GM13976 (cell line): ENCODE measurements around the gene DARS2.
"Not testable (repeated sequence)": the region's sequence is repeated elsewhere in the genome, so short reads cannot be mapped to it uniquely, and the experiment has no call there.

ENCODE experiments used
- DNase-seq: peaks from one replicate; pipeline ENCODE4 v3.0.0; 2012; ENCODE audit warnings: low spot score
- CTCF ChIP-seq: IDR thresholded peaks from 2 replicates; pipeline ENCODE4 v1.5.1; 2012; ENCODE audit warnings: borderline replicate concordance, mild to moderate bottlenecking; ENCODE audit not compliant: insufficient read depth; ENCODE audit errors: extremely low read depth, missing control alignments, control extremely low read depth
- in situ Hi-C: fragments of 300-500 bp; cut with MboI; formaldehyde crosslinking; loops from one replicate; pipeline ENCODE4 v1.12.0; 2022; ENCODE audit warnings: low sequenced_read_pairs, mixed read lengths, inconsistent platforms; ENCODE audit not compliant: unreplicated experiment

Gene DARS2

GRCh38 chr1:173852105-173852504 lies 27.6 kb downstream of the DARS2 start:
- in situ Hi-C loops = no loop called here
- TF ChIP-seq CTCF = no peak
- no peak for DNase-seq

DNA sequence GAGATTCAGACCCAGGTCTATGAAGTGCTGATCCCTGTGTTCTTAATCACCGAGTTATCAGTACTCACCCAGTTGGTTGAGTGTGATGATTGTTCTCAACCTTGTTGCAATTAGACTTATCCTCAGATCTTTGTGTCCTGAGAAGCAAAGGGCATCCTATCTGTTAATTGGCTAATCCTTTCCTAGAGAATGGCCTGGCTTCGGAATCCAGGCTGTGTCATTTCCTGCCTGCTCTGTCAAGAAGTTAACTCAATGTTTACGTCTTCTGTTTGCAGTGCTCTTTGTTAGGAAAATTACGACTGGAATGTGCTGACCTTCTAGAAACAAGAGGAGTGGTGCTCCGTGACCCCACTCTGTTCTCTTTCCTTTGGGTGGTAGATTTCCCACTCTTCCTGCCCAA lies 28.6 kb downstream of the DARS2 start:
- no peak for TF ChIP-seq CTCF

GRCh38 chr1:173856014-173856413 lies 31.5 kb downstream of the DARS2 start:
- DNase-seq = no peak
- TF ChIP-seq CTCF = no peak
- in situ Hi-C loops = no loop called here

More for the DNA sequence above, 28.6 kb downstream of the DARS2 start:
- in situ Hi-C loops = no loop called here
- DNase-seq = no peak

DNA sequence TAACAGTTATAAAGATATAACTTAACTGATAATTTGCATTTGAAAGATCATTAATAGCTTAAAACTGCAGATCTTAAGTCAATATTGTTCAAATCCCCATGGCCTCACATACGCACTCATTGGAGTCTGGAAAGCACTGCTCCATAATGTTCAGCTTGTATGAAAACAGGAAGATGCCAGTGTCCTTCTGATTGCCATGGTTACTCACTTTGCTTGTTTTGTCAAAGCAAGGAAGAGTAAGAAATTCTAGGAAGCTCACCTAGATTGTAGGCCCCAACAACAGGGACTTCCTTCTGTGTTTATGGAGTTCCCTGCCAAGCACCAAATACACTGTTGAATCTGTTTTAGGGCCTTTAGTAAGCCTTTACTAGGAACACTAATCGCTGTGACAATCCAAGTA lies 32.4 kb downstream of the DARS2 start:
- no peak for TF ChIP-seq CTCF
- no peak for DNase-seq
- in situ Hi-C loops = no loop called here

DNA sequence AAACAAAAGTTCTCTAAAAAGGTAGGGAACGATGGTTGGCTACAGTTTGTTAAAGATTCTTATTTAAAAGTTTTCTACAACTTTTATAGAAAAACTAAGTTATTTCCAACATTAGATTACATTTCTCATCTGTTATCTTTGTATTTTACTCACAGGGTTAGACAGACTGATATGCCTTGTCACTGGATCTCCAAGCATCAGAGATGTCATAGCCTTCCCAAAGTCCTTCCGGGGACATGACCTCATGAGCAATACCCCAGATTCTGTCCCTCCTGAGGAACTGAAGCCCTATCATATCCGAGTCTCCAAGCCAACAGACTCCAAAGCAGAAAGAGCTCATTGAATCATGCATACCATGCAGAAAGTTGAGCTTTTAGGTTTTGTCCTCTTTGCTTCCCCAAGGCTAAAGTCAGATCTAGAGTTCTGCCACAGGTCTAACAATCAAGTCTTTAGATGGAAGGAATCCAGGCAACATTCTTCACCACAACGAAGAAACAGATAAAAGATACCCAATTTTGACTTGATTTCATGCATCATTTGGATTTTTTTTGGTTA lies 33.0 kb downstream of the DARS2 start:
- no peak for TF ChIP-seq CTCF
- no peak for DNase-seq
- in situ Hi-C loops = no loop called here

DNA sequence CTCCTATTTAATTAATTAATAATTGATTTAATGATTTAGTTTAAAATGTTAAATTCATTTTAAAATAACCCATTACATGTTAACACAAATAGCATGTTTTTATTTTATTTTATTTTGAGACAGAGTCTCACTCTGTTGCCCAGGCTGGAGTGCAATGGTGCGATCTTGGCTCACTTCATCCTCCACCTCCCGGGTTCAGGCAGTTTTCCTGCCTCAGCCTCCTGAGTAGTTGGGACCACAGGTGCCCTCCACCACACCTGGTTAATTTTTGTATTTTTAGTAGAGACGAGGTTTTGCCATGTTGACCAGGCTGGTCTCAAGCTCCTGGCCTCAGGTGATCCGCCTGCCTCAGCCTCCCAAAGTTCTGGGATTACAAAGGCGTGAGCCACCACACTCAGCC lies 35.1 kb downstream of the DARS2 start:
- DNase-seq, in situ Hi-C loops: not testable (repeated sequence)

DNA sequence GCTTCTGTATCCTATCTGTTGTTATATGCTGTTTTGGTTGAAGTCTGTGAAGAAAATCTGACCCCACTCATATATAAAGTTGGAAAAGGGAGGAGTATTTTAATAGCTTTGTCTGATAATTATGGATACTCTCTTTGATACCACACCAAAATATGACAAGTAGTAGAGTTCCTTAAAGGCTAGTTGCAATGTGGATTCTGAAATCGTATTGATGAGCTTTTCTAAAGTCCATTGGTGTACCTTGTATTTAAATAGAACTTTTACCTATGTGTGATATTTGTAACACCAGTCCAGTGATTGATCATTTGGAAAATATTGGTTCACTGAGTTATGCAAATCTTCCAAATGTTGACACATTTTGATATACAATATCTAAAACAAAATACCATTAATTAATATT lies 35.6 kb downstream of the DARS2 start:
- in situ Hi-C loops = no loop called here
- no peak for DNase-seq
- no peak for TF ChIP-seq CTCF
